Keratinocyte (primary cell): ENCODE data around the gene MMP24OS.

Experiments used
- CTCF ChIP-seq, 3 experiments: IDR thresholded peaks in 1 of 3; conservative IDR thresholded peaks in 1 of 3; optimal IDR thresholded peaks in 1 of 3; 2 replicates in 2 of 3; 3 replicates in 1 of 3; pipeline versions ENCODE3 to v1.5.1; 2011; ENCODE audit warnings: low read length in 3 of 3, mild to moderate bottlenecking in 3 of 3, moderate library complexity in 2 of 3, control low read depth in 1 of 3, inconsistent platforms in 1 of 3; ENCODE audit not compliant: insufficient read depth in 2 of 3; ENCODE audit errors: extremely low read depth in 1 of 3
- EZH2 ChIP-seq: IDR thresholded peaks from one replicate; pipeline ENCODE4 v1.6.1; 2012; ENCODE audit warnings: inconsistent platforms, mild to moderate bottlenecking, low read length, moderate library complexity

GRCh38 chr20:35307666-35308653 is 30.0 kb upstream of the MMP24OS start:
- TF ChIP-seq CTCF (optimal IDR thresholded peaks at IDR 0.05 in 1 of 3, IDR thresholded peaks at IDR 0.05 in 1 of 3, conservative IDR thresholded peaks at IDR 0.05 in 1 of 3; ENCODE audit: extremely low read depth in 1 of 3, insufficient read depth in 2 of 3, low read length in 3 of 3) (no peak), EZH2 (no peak)
